GM18511 (cell line): ENCODE measurements around the gene MED12.

ENCODE experiments used
- ATAC-seq: cut with Tn5 transposase; IDR thresholded peaks from one replicate; pipeline ENCODE4 v1.9.1; 2021; ENCODE audit warnings: mild to moderate bottlenecking, moderate library complexity; ENCODE audit not compliant: unreplicated experiment

The MED12 gene

DNA sequence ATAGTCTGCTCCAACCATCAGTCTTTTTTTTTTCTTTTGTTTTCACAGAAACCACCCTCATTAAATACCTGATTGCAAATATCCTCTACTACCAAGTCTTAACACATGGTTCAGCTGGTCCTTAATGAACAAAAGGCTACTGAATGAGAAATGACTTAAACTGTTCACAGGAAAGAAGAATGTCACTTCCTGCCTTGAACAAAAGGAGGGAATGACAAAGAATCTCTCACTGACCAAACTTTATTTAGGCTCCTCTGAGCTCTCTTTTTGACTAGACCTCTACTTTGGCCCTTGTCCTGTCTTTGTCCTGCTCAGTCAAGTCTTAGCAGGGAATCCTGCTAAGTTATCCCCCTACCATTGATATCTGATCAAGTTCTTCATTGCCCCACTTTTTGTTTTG, 72.9 kb downstream of the MED12 start:
- no peak for ATAC-seq
